MV-4-11 (cell line): ENCODE results near the gene GALNT9.
A peak's percentile ranks its signal among the peaks of the same experiment; 100 is the strongest.

ENCODE experiments used
- DNase-seq: peaks from one replicate; lab custom pipeline; 2025; lab: John Stamatoyannopoulos, UW

GALNT9 gene

DNA sequence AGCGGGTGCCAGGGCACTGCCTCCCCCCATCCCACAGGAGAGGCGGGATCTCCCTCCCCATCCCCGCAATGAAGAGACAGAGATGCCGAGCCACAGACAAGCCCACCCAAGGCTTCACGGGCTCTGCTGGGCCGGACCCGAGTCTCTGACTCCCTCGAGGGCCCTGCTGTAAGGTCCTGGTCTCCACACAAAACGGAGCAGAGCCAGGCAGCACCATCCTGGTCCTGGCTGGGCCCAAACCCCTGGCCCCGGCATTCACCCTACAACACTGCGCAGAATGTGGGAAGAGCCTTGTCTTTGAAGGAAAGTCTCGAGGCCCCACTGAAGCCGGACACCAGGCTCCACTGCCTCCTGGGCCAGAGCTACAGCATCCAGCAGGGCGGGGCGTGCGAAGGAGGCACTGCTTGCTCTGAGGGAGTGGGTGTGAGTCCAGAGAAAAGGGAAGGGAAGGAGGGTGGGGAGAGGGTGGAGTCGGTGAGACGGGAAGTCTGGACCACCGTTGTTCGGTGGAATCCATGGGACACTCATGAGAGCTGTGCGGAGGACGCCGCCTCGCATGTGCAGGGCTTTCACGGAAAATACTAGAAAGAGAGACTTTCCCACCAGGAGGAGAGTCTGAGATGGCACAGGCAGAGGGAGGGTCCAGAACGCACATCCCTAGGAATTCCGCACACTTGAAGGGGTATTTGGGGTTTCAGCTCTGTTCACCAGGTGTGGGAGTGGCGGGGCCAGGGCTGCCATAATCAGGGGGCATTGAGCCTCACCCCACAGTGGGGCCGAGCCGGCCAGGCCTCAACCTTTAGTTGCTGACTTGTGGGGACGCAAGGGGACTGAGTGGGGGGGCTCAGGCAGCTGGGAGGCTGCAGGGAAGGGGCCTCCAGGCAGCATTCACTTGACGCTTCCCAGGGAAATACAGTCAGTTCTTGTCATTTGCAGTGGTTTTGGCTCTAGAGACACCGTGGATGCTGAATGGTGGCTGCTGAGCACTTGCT lies 36.8 kb downstream of the GALNT9 start:
- DNase-seq = no peak

- DNase-seq = no peak
Measured at GRCh38 chr12:132291402-132292175, 37.8 kb downstream of the GALNT9 start.

- DNase-seq = no peak
Measured at GRCh38 chr12:132290203-132290540, 39.2 kb downstream of the GALNT9 start.

DNA sequence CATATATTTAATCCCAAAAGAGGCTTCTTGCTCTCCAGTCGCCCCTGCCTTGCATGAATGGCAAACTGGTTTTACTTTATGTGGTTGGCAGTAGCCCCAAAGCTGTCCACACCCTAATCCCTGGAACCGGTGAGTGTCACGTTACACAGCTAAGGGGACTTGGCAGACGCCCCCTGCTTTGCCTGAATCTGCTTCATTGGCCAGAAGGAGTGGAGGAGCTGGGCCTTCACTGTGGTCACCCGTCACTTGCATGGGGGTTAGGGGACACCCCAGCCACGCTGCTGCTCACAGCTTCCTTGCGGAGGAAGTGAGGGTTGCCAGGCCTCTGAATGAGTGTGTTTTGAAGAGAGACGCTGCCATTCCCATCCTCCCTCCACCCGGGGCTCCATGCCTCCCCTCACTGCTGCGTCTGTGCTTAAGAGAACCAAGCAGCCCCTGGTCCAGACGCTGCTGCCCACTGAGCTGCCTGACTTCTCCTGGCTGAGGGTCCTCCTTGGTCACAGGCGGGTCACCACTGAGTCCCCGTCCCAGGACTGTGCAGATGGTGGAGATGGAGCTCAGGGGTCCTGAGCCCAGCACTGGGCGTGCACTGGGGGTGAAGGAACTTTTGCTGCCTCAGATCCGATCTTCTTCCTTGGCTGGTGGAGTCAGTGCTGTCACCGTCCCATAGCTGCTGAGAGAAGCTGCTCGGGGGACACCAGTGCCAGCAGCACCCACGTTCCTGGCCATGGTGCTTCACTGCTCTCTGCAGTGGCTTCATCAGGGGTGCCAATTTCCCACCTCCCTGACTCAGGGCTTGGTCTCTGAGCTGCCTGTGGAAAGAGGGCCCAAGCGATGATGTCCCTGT lies 39.8 kb downstream of the GALNT9 start:
- no peak for DNase-seq

DNA sequence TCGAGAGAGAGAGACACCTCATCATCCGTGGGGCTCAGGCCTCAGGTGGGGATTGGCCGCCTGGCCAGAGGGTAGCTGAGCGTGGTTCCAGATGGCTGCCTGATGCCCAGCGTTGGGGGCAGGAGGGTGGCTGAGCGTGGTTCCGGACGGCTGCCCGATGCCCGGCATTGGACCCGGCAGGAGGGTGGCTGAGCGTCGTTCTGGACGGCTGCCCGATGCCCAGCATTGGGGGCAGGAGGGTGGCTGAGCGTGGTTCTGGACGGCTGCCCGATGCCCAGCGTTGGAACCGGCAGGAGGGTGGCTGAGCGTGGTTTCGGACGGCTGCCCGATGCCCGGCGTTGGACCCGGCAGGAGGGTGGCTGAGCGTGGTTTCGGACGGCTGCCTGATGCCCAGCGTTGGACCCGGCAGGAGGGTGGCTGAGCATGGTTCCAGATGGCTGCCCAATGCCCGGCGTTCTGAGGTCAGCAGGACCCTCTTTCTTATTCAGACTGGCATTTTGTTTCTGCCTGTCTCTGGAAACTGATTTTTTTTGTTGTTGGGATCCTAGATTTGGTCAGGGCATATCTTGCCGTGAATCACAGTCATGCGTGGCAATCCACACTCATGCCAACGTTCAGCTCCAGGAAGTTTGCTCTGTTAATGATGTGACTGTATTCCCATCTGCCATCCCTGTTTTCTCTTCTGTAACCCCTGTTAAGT lies 40.7 kb downstream of the GALNT9 start:
- DNase-seq = no peak

- no peak for DNase-seq
Measured at GRCh38 chr12:132287391-132288238, 41.8 kb downstream of the GALNT9 start.

- peak; percentile 3 for DNase-seq
Measured at GRCh38 chr12:132286912-132287311, 42.5 kb downstream of the GALNT9 start.

GRCh38 chr12:132285991-132286681 lies 43.3 kb downstream of the GALNT9 start:
- no peak for DNase-seq

GRCh38 chr12:132284827-132285741 lies 44.3 kb downstream of the GALNT9 start:
- DNase-seq = no peak

DNA sequence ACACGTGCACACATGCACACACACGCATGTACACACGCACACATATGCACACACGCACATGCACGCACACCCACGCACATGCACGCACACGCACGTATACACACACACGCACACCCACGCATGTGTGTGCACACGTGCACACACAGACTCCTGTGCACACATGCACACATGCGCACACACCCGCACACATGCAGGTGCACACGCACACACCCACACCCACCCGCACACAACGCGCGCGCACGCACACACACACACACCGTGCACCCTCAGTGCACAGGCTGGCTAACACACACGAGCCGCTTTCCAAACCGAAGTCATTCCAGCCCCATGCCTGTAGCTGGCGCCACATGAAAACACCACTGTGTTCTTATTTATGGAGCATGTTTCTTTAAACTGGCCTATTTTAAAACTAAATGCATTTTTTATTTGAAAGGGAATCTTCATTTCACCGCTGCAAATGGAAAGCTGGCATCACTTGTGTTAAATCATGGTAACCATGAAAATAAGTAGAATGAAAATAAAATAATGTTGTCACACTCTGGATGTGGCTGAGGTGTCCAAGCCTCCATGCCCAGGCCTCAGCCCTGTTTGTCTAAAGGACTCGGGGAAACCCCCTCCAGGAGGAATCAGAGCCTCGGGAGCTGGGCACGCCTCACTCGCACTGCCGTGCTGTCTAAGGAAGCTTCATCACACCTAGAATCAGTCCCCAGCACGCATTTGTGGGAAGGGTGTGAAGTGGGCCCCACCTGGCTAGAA lies 45.1 kb downstream of the GALNT9 start:
- no peak for DNase-seq

- DNase-seq = no peak
Measured at GRCh38 chr12:132282950-132283771, 46.2 kb downstream of the GALNT9 start.

DNA sequence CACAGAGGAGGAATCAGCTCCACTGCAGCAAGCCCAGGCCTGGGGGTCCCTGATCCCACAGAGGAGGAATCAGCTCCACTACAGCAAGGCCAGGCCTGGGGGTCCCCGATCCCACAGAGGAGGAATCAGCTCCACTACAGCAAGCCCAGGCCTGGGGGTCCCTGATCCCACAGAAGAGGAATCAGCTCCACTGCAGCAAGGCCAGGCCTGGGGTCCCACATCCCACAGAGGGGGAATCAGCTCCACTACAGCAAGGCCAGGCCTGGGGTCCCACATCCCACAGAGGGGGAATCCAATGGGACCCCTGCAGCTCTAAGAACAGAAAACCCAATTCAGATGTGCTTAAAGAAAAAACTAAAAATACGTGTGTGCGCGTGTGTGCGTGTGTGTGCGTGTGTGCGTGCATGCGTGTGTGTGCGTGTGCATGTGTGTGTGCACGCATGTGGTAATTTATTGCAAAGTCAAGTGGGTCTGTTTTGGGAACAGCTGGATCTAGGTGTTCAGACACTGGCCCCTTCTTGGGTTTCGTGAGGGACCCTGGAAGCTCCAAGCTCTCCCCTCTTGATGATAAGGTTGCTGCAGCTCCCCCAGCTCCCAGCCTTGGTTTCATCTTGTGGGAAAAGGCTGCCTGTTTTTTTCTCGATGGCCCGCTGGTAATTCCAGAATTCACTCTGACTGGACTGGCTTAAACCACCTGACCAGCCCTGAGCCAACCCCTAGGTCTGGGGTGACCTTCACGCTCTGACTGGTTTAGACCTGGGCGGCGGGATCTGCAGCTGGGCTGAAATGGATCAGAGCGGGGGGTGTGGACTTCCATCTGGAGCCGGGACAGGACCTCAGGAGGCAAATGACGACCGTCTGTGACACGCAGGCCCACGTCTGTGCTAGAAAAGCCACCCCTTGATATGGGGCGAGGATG lies 47.1 kb downstream of the GALNT9 start:
- DNase-seq = no peak

GRCh38 chr12:132281038-132281437 lies 48.4 kb downstream of the GALNT9 start:
- DNase-seq = no peak

- no peak for DNase-seq
Measured at GRCh38 chr12:132280406-132280805, 49.0 kb downstream of the GALNT9 start.

DNA sequence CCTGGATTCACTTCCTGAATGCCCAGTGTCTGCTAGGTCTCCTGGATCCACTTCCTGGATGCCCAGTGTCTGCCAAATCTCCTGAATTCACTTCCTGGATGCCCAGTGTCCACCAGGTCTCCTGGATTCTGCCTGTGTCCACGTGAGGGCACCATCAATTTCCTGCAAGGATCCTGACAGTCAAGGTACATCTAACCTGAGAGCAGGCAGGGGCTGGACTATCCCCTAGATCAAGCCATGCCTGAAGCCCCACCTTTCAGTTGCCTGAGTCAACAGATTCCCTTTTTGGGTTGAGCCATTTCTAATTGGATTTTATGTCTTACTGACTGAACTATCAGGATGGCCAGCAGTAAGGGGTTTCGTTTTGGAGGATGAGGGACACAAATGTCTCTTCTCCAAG lies 49.5 kb downstream of the GALNT9 start:
- no peak for DNase-seq
